Neutrophil (primary cell): ENCODE results near the gene RAD21L1.
A peak's percentile ranks its signal among the peaks of the same experiment; 100 is the strongest.

ENCODE experiments used
- H3K27ac ChIP-seq: fragments of 200-600 bp; sonication (generic); 2 replicates; pipeline ENCODE4 v1.5.1; 2016; ENCODE audit warnings: mild to moderate bottlenecking, moderate library complexity
- H3K27me3 ChIP-seq: fragments of 200-600 bp; sonication (generic); 2 replicates; pipeline ENCODE4 v1.6.0; 2016; ENCODE audit warnings: mild to moderate bottlenecking
- H3K36me3 ChIP-seq: fragments of 200-600 bp; sonication (generic); 2 replicates; pipeline ENCODE4 v1.5.1; 2017
- H3K4me1 ChIP-seq, 2 experiments: fragments of 200-600 bp in 1 of 2; sonication (generic) in 1 of 2; 1 replicate in 1 of 2; 2 replicates in 1 of 2; pipeline versions ENCODE4 v1.5.1 to v1.6.1; 2013 to 2016; ENCODE audit warnings: low read depth in 1 of 2, low read length in 1 of 2, mild to moderate bottlenecking in 1 of 2, moderate library complexity in 1 of 2; ENCODE audit not compliant: control insufficient read depth in 1 of 2, insufficient read depth in 1 of 2
- H3K4me3 ChIP-seq, 2 experiments: fragments of 200-600 bp in 1 of 2; sonication (generic) in 1 of 2; 1 replicate in 1 of 2; 2 replicates in 1 of 2; pipeline ENCODE4 v1.5.1; 2013 to 2016; ENCODE audit warnings: low read depth in 1 of 2, low read length in 1 of 2, mild to moderate bottlenecking in 1 of 2, moderate library complexity in 1 of 2
- H3K9me3 ChIP-seq: fragments of 200-600 bp; sonication (generic); 2 replicates; pipeline ENCODE4 v1.5.1; 2016
- TF ChIP-seq, protein P1 (sequence below): fragments of 200-600 bp; sonication (generic); IDR thresholded peaks from 2 replicates; pipeline ENCODE4 v1.5.1; 2016; ENCODE audit warnings: antibody characterized with exemption

The RAD21L1 gene

DNA sequence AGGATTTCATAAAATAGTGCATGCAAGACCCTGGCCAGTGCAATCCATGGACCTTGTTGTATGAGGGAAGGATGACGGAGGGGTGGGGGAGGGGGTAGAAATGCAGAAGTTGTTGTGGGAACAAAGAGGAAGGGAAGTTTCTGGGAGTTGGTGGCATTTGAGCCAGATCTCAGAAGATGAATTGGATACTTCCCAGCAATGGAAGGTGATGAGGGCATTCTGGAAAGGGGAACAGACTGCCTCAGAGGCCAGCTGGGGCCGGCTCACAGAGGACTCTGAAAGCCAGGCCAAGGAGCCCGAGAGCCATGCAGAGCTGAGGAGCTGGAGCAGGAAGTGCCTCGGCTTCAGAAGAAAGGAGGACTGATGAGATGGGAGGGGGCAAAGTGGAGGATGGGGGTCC, 43.7 kb upstream of the RAD21L1 start:
- TF ChIP-seq, protein P1, sequence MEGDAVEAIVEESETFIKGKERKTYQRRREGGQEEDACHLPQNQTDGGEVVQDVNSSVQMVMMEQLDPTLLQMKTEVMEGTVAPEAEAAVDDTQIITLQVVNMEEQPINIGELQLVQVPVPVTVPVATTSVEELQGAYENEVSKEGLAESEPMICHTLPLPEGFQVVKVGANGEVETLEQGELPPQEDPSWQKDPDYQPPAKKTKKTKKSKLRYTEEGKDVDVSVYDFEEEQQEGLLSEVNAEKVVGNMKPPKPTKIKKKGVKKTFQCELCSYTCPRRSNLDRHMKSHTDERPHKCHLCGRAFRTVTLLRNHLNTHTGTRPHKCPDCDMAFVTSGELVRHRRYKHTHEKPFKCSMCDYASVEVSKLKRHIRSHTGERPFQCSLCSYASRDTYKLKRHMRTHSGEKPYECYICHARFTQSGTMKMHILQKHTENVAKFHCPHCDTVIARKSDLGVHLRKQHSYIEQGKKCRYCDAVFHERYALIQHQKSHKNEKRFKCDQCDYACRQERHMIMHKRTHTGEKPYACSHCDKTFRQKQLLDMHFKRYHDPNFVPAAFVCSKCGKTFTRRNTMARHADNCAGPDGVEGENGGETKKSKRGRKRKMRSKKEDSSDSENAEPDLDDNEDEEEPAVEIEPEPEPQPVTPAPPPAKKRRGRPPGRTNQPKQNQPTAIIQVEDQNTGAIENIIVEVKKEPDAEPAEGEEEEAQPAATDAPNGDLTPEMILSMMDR: no peak
- Histone ChIP-seq H3K4me1 (peaks cover 0 to 5% of the 10 kb centered on the region in 2 experiments), H3K36me3 (peaks cover 7% of the 10 kb centered on the region), H3K4me3 (no peak overlapping the region), H3K27ac (no peak overlapping the region), H3K9me3 (no peaks in the 10 kb centered on the region), H3K27me3 (peaks cover 54% of the 10 kb centered on the region)

DNA sequence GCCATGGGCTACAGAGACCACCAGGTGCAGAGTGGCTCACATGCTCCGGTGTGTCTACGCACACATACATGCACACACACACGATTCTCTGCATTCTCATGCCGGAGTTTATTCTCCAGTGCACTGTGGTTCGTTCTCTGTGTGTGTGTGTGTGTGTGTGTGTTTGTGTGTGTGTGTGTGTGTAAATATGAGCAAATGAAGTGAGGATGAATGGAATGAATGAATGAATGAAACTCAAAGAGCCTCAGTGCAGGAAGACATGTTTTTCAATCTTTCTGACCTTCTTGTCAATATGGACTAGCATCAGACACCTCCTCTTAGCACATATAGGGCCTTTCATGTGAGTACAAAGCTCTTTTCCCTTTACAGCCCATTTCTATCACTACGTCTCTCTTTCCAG, 42.7 kb upstream of the RAD21L1 start:
- Histone ChIP-seq H3K27ac (no peak overlapping the region), H3K27me3 (peaks cover 65% of the 10 kb centered on the region), H3K4me1 (peaks cover 0 to 5% of the 10 kb centered on the region in 2 experiments), H3K36me3 (peaks cover 6% of the 10 kb centered on the region), H3K4me3 (no peak overlapping the region), H3K9me3 (no peaks in the 10 kb centered on the region)
- TF ChIP-seq, protein P1: no peak

DNA sequence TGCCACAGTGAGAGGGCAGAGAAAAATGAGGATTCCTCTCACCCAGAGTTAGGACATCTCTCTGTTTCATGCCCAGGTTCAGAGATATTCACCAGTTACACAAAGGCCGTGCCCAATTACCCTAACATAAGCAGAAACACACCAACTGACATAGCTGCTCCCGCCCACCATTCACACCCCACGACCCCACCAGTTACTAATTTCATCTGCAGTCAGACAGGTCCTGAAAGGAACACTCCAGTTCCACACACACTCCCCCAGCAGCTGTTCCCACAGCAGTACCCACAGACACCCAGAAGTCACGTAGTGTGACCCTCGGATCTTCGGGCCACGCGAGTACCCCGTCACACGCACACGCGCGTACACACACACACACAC, 41.6 kb upstream of the RAD21L1 start:
- Histone ChIP-seq H3K4me3 (no peak overlapping the region), H3K27me3 (peaks cover 75% of the 10 kb centered on the region), H3K36me3 (peaks cover 3% of the 10 kb centered on the region), H3K9me3 (no peaks in the 10 kb centered on the region), H3K27ac (no peak overlapping the region), H3K4me1 (peaks cover 0 to 5% of the 10 kb centered on the region in 2 experiments)
- TF ChIP-seq, protein P1: no peak

DNA sequence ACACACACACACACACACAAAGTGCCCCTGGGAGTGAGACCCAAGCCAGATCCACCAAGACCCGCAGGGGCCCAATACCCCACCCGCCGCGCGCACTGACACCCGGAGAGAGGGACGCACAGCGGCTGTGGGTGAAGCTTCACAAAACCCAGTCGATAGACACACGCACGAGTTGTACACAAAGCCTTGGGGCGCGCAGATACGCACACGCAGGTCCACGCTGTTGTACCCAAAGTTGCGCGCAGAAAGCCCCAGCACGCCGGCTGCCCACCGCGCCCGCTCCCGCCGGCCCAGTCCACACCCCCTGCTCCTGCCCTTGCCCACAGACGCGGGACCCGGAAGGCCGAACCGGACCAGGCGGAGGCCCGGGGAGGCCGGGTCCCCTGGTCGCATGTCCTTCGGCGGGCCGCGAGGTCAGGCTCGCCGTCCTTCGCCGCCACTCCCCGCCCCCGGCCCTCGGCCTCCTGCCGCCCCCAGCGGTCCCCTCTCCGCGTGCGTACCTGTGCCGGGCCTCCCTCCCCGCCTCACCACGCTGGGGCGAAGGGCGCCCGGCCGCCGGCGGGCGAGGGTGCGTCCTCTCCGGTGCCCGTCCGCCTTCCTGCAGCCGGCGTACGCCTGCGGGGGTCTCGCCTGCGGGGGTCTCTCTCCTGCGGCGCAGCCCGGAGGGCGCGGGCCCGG, 41.1 kb upstream of the RAD21L1 start, which contains the start of gene TMEM74B:
Gene TMEM74B, minus strand, starts transcription at position 344 of the 678 bp plus-strand sequence. CDS start 1,180 bp downstream, outside the sequence.
- peaks cover 0 to 5% of the 10 kb centered on the region in 2 experiments for H3K4me1 ChIP-seq
- TF ChIP-seq, protein P1: no peak
- peaks cover 3% of the 10 kb centered on the region for H3K36me3 ChIP-seq
- H3K27me3 ChIP-seq: peaks cover 78% of the 10 kb centered on the region
- H3K9me3 ChIP-seq: no peaks in the 10 kb centered on the region
- H3K4me3 ChIP-seq: peak within 1 kb of the TSS in 1 of 2 experiments; percentile 4
- H3K27ac ChIP-seq: no peak within 1 kb of the TSS

DNA sequence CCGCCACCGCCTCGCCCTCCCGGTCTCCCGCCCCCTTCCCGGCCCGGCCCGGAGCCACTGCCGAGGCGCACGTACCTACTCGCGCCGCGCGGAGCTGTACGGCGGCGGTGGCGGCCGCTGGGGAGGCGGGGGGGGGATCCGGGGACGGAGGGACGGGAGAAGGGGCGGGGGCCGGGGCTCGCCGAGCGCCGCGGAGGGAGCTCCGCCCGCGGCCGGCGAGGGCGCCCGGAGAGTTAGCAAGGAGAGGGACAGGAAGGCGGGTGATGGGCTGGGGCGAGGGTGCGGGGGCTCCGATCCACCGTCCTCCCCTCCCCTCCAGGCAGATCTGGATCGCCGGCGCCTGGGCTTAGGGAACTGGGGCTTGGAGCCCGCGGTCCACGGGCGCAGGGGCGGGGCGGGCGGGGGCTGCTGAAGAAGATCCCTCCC, 40.5 kb upstream of the RAD21L1 start:
- TF ChIP-seq, protein P1: no peak
- Histone ChIP-seq H3K4me3 (peak overlapping the region in 1 of 2 experiments; percentile 4), H3K27me3 (peaks cover 81% of the 10 kb centered on the region), H3K9me3 (no peaks in the 10 kb centered on the region), H3K36me3 (peaks cover 3% of the 10 kb centered on the region), H3K4me1 (peaks cover 0 to 5% of the 10 kb centered on the region in 2 experiments), H3K27ac (no peak overlapping the region)
